NT2/D1 (cell line): Measurements from ENCODE around the gene SH3GL2.

Experiments
- SUZ12 ChIP-seq: IDR thresholded peaks from 2 replicates; pipeline ENCODE4 v1.6.1; 2011; ENCODE audit not compliant: insufficient read length, insufficient read depth; ENCODE audit errors: extremely low read depth
- YY1 ChIP-seq: IDR thresholded peaks from 2 replicates; pipeline ENCODE4 v1.6.1; 2011; ENCODE audit not compliant: insufficient read length, insufficient read depth

GRCh38 chr9:17824191-17824590, 245.3 kb downstream of the SH3GL2 start:
- no peak for TF ChIP-seq SUZ12
- no peak for TF ChIP-seq YY1
